Measurements from ENCODE around the gene S100PBP.

GRCh38 chr1:32830092-32830852 is 12.8 kb downstream of the S100PBP start:
- TF ChIP-seq, protein P1, sequence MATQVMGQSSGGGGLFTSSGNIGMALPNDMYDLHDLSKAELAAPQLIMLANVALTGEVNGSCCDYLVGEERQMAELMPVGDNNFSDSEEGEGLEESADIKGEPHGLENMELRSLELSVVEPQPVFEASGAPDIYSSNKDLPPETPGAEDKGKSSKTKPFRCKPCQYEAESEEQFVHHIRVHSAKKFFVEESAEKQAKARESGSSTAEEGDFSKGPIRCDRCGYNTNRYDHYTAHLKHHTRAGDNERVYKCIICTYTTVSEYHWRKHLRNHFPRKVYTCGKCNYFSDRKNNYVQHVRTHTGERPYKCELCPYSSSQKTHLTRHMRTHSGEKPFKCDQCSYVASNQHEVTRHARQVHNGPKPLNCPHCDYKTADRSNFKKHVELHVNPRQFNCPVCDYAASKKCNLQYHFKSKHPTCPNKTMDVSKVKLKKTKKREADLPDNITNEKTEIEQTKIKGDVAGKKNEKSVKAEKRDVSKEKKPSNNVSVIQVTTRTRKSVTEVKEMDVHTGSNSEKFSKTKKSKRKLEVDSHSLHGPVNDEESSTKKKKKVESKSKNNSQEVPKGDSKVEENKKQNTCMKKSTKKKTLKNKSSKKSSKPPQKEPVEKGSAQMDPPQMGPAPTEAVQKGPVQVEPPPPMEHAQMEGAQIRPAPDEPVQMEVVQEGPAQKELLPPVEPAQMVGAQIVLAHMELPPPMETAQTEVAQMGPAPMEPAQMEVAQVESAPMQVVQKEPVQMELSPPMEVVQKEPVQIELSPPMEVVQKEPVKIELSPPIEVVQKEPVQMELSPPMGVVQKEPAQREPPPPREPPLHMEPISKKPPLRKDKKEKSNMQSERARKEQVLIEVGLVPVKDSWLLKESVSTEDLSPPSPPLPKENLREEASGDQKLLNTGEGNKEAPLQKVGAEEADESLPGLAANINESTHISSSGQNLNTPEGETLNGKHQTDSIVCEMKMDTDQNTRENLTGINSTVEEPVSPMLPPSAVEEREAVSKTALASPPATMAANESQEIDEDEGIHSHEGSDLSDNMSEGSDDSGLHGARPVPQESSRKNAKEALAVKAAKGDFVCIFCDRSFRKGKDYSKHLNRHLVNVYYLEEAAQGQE (IDR thresholded peaks at IDR 0.05), result no peak
- TF ChIP-seq CEBPB (IDR thresholded peaks at IDR 0.05) (no peak), POLR2A (IDR thresholded peaks at IDR 0.05; ENCODE audit: low read length) (no peak), JUNB (IDR thresholded peaks at IDR 0.05) (no peak)
- TF ChIP-seq, protein P2, sequence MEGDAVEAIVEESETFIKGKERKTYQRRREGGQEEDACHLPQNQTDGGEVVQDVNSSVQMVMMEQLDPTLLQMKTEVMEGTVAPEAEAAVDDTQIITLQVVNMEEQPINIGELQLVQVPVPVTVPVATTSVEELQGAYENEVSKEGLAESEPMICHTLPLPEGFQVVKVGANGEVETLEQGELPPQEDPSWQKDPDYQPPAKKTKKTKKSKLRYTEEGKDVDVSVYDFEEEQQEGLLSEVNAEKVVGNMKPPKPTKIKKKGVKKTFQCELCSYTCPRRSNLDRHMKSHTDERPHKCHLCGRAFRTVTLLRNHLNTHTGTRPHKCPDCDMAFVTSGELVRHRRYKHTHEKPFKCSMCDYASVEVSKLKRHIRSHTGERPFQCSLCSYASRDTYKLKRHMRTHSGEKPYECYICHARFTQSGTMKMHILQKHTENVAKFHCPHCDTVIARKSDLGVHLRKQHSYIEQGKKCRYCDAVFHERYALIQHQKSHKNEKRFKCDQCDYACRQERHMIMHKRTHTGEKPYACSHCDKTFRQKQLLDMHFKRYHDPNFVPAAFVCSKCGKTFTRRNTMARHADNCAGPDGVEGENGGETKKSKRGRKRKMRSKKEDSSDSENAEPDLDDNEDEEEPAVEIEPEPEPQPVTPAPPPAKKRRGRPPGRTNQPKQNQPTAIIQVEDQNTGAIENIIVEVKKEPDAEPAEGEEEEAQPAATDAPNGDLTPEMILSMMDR (IDR thresholded peaks at IDR 0.05), result no peak

Data from A549 (cell line).